IMR-90 (cell line): ENCODE results near the gene NAT14.

Source experiments
- CHD1 ChIP-seq: IDR thresholded peaks from 2 replicates; pipeline ENCODE4 v1.6.1; 2012; ENCODE audit warnings: low read depth, low read length, improper control_type of control experiment
- CTCF ChIP-seq: conservative IDR thresholded peaks from 2 replicates; pipeline ENCODE4 v1.5.1; 2012; ENCODE audit warnings: mild to moderate bottlenecking, low read depth, low read length, improper control_type of control experiment
- MXI1 ChIP-seq: IDR thresholded peaks from 2 replicates; pipeline ENCODE4 v1.6.1; 2012; ENCODE audit warnings: low read depth, mild to moderate bottlenecking, low read length, moderate library complexity, borderline replicate concordance
- NFE2L2 ChIP-seq: fragments of 150-350 bp; IDR thresholded peaks from 2 replicates; pipeline ENCODE4 v1.6.1; 2016; ENCODE audit warnings: low read depth, mild to moderate bottlenecking, low read length
- POLR2A ChIP-seq: IDR thresholded peaks from 2 replicates; pipeline ENCODE4 v1.6.1; 2012; ENCODE audit warnings: mild to moderate bottlenecking, low read depth, low read length
- RAD21 ChIP-seq: IDR thresholded peaks from 2 replicates; pipeline ENCODE4 v1.6.1; 2012; ENCODE audit warnings: low read length, improper control_type of control experiment
- RFX5 ChIP-seq: IDR thresholded peaks from 2 replicates; pipeline ENCODE4 v1.8.0; 2012; ENCODE audit warnings: low read depth, mild to moderate bottlenecking, low read length, moderate library complexity

GRCh38 chr19:55464662-55465054, 20.3 kb upstream of the NAT14 start, which contains the start of gene C19orf85:
- no peak for TF ChIP-seq CTCF
- no peak for TF ChIP-seq RFX5
- no peak for TF ChIP-seq MXI1
- TF ChIP-seq POLR2A, result no peak
- no peak for TF ChIP-seq CHD1
- TF ChIP-seq NFE2L2, result no peak
- TF ChIP-seq RAD21, result no peak
